Karpas-422 (cell line): ENCODE measurements around the gene C13orf46. TPM values are rescaled to one million over a fixed set of nuclear protein-coding genes. Genes with fewer than 3 reads are reported as not detected.

ENCODE experiments used
- total RNA-seq: library from RNA; depleted of rRNA; stranded (reverse); fragments of >200 nt; shearing (Covaris generic); gene quantifications from 2 replicates; pipeline ENCODE4 v1.2.3, GENCODE V29; 2014; ENCODE audit warnings: low replicate concordance; rRNA removed

Gene C13orf46
- total RNA-seq, 1 experiment from 2014 or later: not detected

Other genes with a start within 250 kb of the C13orf46 start
- 0.86 and 1.4 TPM in 2 replicates for gene TMEM255B, start 214.8 kb downstream of the C13orf46 start, total RNA-seq
- not detected in 2 replicates for gene GAS6, start 110.0 kb downstream of the C13orf46 start, total RNA-seq
- 0.56 and 2.4 TPM in 2 replicates for gene RASA3, start 158.5 kb upstream of the C13orf46 start, total RNA-seq
- gene CFAP97D2, start 205.2 kb upstream of the C13orf46 start, total RNA-seq: not detected in 2 replicates